Neural cell (in vitro differentiated cells): ENCODE results near the gene GPR63. TPM values are rescaled to one million over a fixed set of nuclear protein-coding genes. Genes with fewer than 3 reads are reported as not detected.

Experiments used
- H2AFZ ChIP-seq: fragments of 200-600, 300-800 bp; sonication (generic), shearing (Covaris generic); 2 replicates; pipeline ENCODE4 v1.6.0; 2014; ENCODE audit warnings: low read depth, mild to moderate bottlenecking, antibody characterized with exemption, low read length, moderate library complexity
- H3F3A ChIP-seq: fragments of 200-600 bp; shearing (Covaris generic); 2 replicates; pipeline ENCODE4 v1.6.1; 2016; ENCODE audit warnings: mild to moderate bottlenecking, moderate library complexity, mixed read lengths, antibody characterized with exemption, low read length; ENCODE audit not compliant: insufficient read depth, poor library complexity, severe bottlenecking
- H3K27ac ChIP-seq: fragments of 200-600, 300-800 bp; sonication (generic), shearing (Covaris generic); 2 replicates; pipeline ENCODE4 v1.5.1; 2014; ENCODE audit warnings: mild to moderate bottlenecking, low read length, moderate library complexity
- H3K27me3 ChIP-seq: fragments of 300-800, 200-600 bp; sonication (generic), shearing (Covaris generic); 2 replicates; pipeline ENCODE4 v1.6.0; 2014; ENCODE audit warnings: mild to moderate bottlenecking, low read depth, low read length, moderate library complexity; ENCODE audit not compliant: insufficient read depth
- H3K36me3 ChIP-seq: fragments of 300-800, 200-600 bp; sonication (generic), shearing (Covaris generic); 2 replicates; pipeline ENCODE4 v1.5.1; 2014; ENCODE audit warnings: mild to moderate bottlenecking, antibody characterized with exemption, low read length, moderate library complexity; ENCODE audit not compliant: insufficient read depth
- H3K4me2 ChIP-seq: fragments of 300-800, 200-600 bp; sonication (generic), shearing (Covaris generic); 2 replicates; pipeline ENCODE4 v1.6.0; 2014; ENCODE audit warnings: mild to moderate bottlenecking, low read length
- H3K4me3 ChIP-seq: fragments of 300-800, 200-600 bp; sonication (generic), shearing (Covaris generic); 2 replicates; pipeline ENCODE4 v1.5.1; 2014; ENCODE audit warnings: mild to moderate bottlenecking, low read length, moderate library complexity
- H3K79me2 ChIP-seq: fragments of 200-600 bp; shearing (Covaris generic); replicated peaks from 2 replicates; pipeline ENCODE4 v1.6.0; 2014; ENCODE audit warnings: mild to moderate bottlenecking, low read length, moderate library complexity; ENCODE audit not compliant: insufficient read depth
- H3K9ac ChIP-seq: fragments of 300-800, 200-600 bp; sonication (generic), shearing (Covaris generic); 2 replicates; pipeline ENCODE4 v1.6.1; 2016; ENCODE audit warnings: mild to moderate bottlenecking, low read length, mixed read lengths
- H3K9me2 ChIP-seq: fragments of 200-600 bp; shearing (Covaris generic); 2 replicates; pipeline ENCODE4 v1.6.1; 2016; ENCODE audit warnings: mild to moderate bottlenecking, low read length, mixed read lengths; ENCODE audit not compliant: insufficient read depth
- H3K9me3 ChIP-seq: fragments of 200-600, 300-800 bp; sonication (generic), shearing (Covaris generic); 2 replicates; pipeline ENCODE4 v1.6.1; 2016; ENCODE audit warnings: mild to moderate bottlenecking, mixed run types, low read length, moderate library complexity, mixed read lengths
- H4K20me1 ChIP-seq: fragments of 200-600 bp; shearing (Covaris generic); 2 replicates; pipeline ENCODE4 v1.6.1; 2016; ENCODE audit warnings: mild to moderate bottlenecking, mixed run types; ENCODE audit not compliant: insufficient read depth
- EP300 ChIP-seq: fragments of 450-650 bp; conservative IDR thresholded peaks from 2 replicates; pipeline ENCODE4 v1.6.1; 2014; ENCODE audit warnings: antibody characterized with exemption, mild to moderate bottlenecking, moderate library complexity; ENCODE audit not compliant: poor library complexity, severe bottlenecking
- EZH2 ChIP-seq: fragments of 200-600, 300-800 bp; shearing (Covaris generic), sonication (generic); IDR thresholded peaks from 2 replicates; pipeline ENCODE4 v1.6.1; 2014; ENCODE audit warnings: antibody characterized with exemption, low read length, borderline replicate concordance, mild to moderate bottlenecking; ENCODE audit not compliant: insufficient read depth, poor library complexity, severe bottlenecking
- MXI1 ChIP-seq: fragments of 450-650 bp; conservative IDR thresholded peaks from 2 replicates; pipeline ENCODE4 v1.6.1; 2014; ENCODE audit warnings: antibody characterized with exemption, mild to moderate bottlenecking; ENCODE audit not compliant: poor library complexity, severe bottlenecking
- POLR2AphosphoS5 ChIP-seq: IDR thresholded peaks from 2 replicates; pipeline ENCODE4 v1.6.1; 2012
- RAD21 ChIP-seq: fragments of 450-650 bp; conservative IDR thresholded peaks from 2 replicates; pipeline ENCODE4 v1.6.1; 2014; ENCODE audit warnings: antibody characterized with exemption, mild to moderate bottlenecking, moderate library complexity
- SMC3 ChIP-seq: fragments of 450-650 bp; conservative IDR thresholded peaks from 2 replicates; pipeline ENCODE4 v1.6.1; 2014; ENCODE audit warnings: antibody characterized with exemption, mild to moderate bottlenecking, moderate library complexity; ENCODE audit not compliant: poor library complexity
- TAF1 ChIP-seq: IDR thresholded peaks from 2 replicates; pipeline ENCODE4 v1.6.1; 2012; ENCODE audit warnings: low read depth
- polyA plus RNA-seq: library from polyadenylated mRNA; depleted of rRNA; stranded (reverse); fragments of >200 nt; gene quantifications from 2 replicates; pipeline ENCODE4 v1.2.3, GENCODE V29; 2014
- TF ChIP-seq, protein P1 (sequence below): IDR thresholded peaks from 2 replicates; pipeline ENCODE4 v1.6.1; 2012; ENCODE audit warnings: borderline replicate concordance
- TF ChIP-seq, protein P2 (sequence below): fragments of 450-650 bp; IDR thresholded peaks from 2 replicates; pipeline ENCODE4 v1.5.1; 2014; ENCODE audit warnings: antibody characterized with exemption, mild to moderate bottlenecking, moderate library complexity; ENCODE audit not compliant: poor library complexity, severe bottlenecking

Gene GPR63
- polyA plus RNA-seq, 1 donor from 2014 or later, result 1.6 TPM

DNA sequence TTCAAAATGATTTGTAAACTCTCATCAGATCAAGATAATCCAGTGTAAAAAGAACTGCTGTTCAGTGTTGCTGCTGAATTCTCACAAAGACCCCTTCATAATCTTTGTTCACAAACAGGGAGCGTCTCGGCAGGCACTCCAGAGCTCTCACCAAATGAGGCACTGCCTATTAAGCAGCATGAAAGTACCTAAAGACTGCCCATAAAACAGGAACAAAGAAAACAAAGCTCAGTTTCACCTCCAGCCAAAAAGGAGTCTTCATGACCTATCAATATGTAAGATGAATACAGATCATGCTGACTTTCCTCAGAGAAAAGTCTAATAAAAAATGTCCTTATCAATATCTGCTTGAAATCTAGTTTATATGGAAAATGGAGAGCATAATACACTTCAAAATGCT is 41.8 kb downstream of the GPR63 start:
- no peaks in the 10 kb centered on the region for H4K20me1 ChIP-seq
- H3K36me3 ChIP-seq, result no peaks in the 10 kb centered on the region
- H3K9me3 ChIP-seq, result no peaks in the 10 kb centered on the region
- no peak overlapping the region for H3K27ac ChIP-seq
- no peak overlapping the region for H3K4me3 ChIP-seq
- no peak overlapping the region for H3K9ac ChIP-seq
- no peak overlapping the region for H2AFZ ChIP-seq
- no peak for TF ChIP-seq TAF1
- TF ChIP-seq, protein P1, sequence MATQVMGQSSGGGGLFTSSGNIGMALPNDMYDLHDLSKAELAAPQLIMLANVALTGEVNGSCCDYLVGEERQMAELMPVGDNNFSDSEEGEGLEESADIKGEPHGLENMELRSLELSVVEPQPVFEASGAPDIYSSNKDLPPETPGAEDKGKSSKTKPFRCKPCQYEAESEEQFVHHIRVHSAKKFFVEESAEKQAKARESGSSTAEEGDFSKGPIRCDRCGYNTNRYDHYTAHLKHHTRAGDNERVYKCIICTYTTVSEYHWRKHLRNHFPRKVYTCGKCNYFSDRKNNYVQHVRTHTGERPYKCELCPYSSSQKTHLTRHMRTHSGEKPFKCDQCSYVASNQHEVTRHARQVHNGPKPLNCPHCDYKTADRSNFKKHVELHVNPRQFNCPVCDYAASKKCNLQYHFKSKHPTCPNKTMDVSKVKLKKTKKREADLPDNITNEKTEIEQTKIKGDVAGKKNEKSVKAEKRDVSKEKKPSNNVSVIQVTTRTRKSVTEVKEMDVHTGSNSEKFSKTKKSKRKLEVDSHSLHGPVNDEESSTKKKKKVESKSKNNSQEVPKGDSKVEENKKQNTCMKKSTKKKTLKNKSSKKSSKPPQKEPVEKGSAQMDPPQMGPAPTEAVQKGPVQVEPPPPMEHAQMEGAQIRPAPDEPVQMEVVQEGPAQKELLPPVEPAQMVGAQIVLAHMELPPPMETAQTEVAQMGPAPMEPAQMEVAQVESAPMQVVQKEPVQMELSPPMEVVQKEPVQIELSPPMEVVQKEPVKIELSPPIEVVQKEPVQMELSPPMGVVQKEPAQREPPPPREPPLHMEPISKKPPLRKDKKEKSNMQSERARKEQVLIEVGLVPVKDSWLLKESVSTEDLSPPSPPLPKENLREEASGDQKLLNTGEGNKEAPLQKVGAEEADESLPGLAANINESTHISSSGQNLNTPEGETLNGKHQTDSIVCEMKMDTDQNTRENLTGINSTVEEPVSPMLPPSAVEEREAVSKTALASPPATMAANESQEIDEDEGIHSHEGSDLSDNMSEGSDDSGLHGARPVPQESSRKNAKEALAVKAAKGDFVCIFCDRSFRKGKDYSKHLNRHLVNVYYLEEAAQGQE, result no peak
- no peaks in the 10 kb centered on the region for H3K79me2 ChIP-seq
- H3K4me2 ChIP-seq, result no peak overlapping the region
- H3K9me2 ChIP-seq, result no peaks in the 10 kb centered on the region
- H3K27me3 ChIP-seq, result no peaks in the 10 kb centered on the region
- no peaks in the 10 kb centered on the region for H3F3A ChIP-seq

DNA sequence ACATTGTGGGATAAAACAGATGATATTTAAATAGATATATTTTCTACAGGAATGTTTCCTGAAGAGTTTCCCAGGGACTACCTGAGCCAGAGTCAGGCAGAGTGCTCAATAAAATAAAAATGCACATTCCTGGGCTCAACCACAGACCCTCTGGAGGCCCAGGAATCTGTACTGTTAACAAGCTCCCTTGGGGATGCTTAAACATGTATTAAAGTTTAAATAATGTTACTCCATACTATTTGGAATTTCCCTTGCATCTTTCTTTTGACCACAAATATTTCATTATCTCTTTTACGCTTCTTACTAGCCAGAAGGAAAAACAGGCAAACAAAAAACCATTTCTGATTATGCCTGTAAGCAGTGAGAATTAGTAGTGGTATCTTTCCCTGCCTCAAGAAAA is 42.3 kb downstream of the GPR63 start:
- Histone ChIP-seq H3K4me2 (no peak overlapping the region), H3K79me2 (no peaks in the 10 kb centered on the region), H3K4me3 (no peak overlapping the region), H2AFZ (no peak overlapping the region), H3K9ac (no peak overlapping the region), H3K9me2 (no peaks in the 10 kb centered on the region), H3K27me3 (no peaks in the 10 kb centered on the region), H4K20me1 (no peaks in the 10 kb centered on the region), H3F3A (no peaks in the 10 kb centered on the region), H3K27ac (no peak overlapping the region), H3K9me3 (no peaks in the 10 kb centered on the region), H3K36me3 (no peaks in the 10 kb centered on the region)
- TF ChIP-seq, protein P1, result no peak
- TF ChIP-seq, protein P2, sequence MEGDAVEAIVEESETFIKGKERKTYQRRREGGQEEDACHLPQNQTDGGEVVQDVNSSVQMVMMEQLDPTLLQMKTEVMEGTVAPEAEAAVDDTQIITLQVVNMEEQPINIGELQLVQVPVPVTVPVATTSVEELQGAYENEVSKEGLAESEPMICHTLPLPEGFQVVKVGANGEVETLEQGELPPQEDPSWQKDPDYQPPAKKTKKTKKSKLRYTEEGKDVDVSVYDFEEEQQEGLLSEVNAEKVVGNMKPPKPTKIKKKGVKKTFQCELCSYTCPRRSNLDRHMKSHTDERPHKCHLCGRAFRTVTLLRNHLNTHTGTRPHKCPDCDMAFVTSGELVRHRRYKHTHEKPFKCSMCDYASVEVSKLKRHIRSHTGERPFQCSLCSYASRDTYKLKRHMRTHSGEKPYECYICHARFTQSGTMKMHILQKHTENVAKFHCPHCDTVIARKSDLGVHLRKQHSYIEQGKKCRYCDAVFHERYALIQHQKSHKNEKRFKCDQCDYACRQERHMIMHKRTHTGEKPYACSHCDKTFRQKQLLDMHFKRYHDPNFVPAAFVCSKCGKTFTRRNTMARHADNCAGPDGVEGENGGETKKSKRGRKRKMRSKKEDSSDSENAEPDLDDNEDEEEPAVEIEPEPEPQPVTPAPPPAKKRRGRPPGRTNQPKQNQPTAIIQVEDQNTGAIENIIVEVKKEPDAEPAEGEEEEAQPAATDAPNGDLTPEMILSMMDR, result no peak
- TF ChIP-seq EZH2 (no peak), EP300 (no peak), SMC3 (no peak), MXI1 (no peak), TAF1 (no peak), POLR2AphosphoS5 (no peak), RAD21 (no peak)
